Measurements from ENCODE around the gene GSTO1.

GRCh38 chr10:104223304-104223703, 31.4 kb upstream of the GSTO1 start:
- TF ChIP-seq CTCF (IDR thresholded peaks at IDR 0.05; ENCODE audit: low read depth, low read length) = no peak
- TF ChIP-seq EZH2phosphoT487 (IDR thresholded peaks at IDR 0.05; ENCODE audit: low read depth) = no peak

Data from OCI-LY3 (cell line).